Left colon (tissue), 2 donors: ENCODE measurements around the gene NHERF1. TPM values are rescaled to one million over a fixed set of nuclear protein-coding genes. Genes with fewer than 3 reads are reported as not detected.

Source experiments
- ATAC-seq: fragments of 200-7000 bp; cut with Tn5 transposase; one replicate; pipeline ENCODE4 v1.9.1; 2020; ENCODE audit warnings: mild to moderate bottlenecking, moderate library complexity
- DNase-seq, 2 donors: peaks; one replicate each; pipeline ENCODE4 v3.0.0-alpha.2; 2020
- intact Hi-C, 2 donors: fragments of 100-400 bp; cut with DNase I in 1 of 2; cut with micrococcal nuclease in 1 of 2; formaldehyde crosslinking; loops; one replicate each; pipeline versions ENCODE4 v1.11.2 to v1.14.0; 2022; cut with DNase I, micrococcal nuclease
- total RNA-seq, 2 donors: library from RNA; stranded (reverse); fragmentation: NEBNext Ultra II Directional; extraction: Animal tissue kit (Norgen Biotek cat#: 25700); gene quantifications; one replicate each; pipeline ENCODE4 v1.2.1, GENCODE V29; 2021
- donor health status: DM: no; HTN: no; CAD: no.
- donor health status: DM: yes; HTN: yes; CAD: no.

NHERF1 gene
- total RNA-seq, 2 donors from 2014 or later = 186 to 256 TPM

DNA sequence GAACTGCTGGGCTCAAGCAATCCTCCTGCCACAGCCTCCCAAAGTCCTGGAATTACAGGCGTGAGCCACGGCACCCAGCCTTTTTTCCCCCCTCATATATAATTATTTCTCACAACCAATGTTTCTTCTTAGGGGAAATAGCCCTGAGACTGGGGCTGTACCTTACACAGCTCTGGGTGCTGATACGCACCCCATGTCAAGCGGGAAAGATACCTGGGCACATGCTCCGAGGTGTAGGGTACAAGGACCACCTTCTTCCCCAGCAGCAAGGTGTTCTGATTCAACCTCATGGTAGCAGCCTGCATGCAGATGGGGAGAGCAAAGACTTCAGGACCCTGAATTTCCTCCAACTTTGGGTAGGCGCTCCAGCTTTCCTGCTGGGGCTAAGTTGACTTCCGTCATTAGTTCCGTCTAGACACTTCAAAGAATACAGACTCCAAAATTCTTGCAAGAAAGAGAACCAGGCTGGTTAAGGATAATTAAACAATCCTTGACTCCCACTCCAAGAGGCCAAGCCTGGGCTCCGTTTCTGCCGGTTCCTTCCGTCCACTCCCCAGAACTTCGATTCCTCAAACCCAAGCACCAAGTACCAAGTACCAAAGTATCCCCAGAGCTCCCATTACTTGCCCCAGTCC is 27.1 kb downstream of the NHERF1 start:
- ATAC-seq = peak; percentile 4
- intact Hi-C loops = no loop called here
- DNase-seq = no peak

DNA sequence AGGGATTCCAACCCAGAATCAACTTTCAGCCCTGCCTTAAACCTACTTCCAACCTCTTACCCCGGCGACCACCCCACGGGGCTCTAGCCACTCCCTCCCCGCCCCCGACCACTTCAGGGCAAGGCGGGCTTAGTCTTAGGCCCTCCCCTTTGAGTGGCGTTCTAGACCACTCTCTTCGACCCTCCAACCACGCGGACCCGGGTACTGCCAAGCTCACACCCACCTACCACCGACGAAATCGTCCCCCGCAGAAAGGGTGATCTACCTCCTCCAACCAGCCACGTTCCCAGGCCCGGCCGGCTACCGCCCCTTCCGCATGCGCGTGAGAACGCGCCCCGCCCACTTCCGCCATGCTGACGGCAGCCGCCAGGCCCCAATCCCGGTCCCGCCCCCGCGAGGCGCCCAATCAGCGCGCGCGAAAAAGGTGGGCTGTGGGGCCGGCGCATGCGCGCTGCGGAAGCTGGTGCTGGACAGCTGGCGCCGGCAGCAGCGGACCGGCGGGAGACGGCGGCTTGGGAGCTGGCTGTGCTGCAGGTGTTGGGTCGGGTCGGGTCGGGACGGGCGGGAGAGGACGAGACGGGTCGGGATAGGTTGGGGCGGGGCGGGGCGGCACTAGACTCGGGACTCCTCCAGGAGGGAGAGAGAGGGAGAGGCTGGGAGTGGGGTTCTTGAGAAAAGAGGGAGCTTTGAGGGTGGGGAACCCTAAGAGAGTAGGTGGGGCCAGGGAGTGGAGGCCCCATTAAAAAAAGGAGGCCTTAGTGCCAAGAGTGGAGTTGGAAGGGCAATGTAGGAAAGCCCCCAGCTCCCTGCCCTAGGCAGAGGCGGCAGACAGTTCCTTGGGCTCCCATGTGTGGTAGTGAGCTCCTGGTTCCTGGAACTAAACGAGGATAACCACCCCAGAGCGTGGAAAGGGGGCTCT is 27.9 kb downstream of the NHERF1 start, which contains the start of gene NAT9:
NAT9 (minus strand) TSS at position 302 of the 919 bp plus-strand sequence. CDS start 647 bp downstream, outside the sequence.
- peak; percentile 93 for ATAC-seq
- intact Hi-C loops = no loop called here

DNA sequence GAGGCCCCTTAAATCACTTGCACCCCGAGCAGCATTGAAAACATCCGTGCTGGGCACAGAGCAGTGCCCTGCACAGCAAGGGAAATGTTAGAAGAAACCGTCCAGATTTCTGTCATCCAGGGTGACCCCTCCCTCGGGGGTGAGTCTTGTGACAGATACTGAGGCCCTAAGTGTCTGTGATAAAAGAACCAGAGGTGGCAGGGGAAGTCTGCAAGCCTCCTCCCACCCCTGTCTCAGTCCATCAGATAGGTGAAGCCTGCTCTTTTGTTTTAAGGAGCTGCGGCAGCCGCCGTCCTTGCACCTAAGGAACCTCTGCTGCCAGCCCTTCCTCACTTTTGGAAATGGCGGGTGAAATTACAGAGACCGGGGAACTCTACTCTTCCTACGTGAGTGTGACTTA is 28.6 kb downstream of the NHERF1 start:
- DNase-seq (no peak), ATAC-seq (no peak)
- intact Hi-C loops = no loop called here

More for the DNA sequence above, 27.9 kb downstream of the NHERF1 start, which contains the start of gene NAT9:
- DNase-seq = peak; percentile 96 to 100

GRCh38 chr17:74777901-74778515 is 29.6 kb downstream of the NHERF1 start:
- no peak for ATAC-seq
- DNase-seq = no peak
- intact Hi-C loops = no loop called here

DNA sequence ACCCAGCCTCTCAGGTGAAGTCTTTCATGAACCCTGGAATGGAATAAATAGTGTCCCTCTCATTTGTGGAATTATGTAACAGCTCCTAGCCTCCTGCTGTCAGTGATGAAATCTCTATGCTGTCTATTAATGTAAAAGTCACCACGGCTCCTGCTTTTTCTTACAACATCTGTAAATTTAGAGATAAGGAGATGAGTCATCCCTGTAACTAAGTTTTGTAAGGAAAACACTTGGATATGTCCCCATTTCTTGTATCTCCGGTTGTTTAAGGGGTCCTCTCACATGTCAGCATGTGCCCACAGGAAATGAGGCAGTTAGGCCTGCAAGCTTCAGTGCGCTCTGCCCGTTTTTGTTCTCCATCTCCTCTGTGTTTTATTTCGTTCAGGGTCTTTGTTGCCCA is 30.5 kb downstream of the NHERF1 start:
- DNase-seq = no peak
- ATAC-seq = no peak
- intact Hi-C loops = no loop called here

- intact Hi-C loops = no loop called here
- no peak for DNase-seq
- ATAC-seq = no peak
Observed at GRCh38 chr17:74779501-74779900, 31.1 kb downstream of the NHERF1 start.

- intact Hi-C loops = no loop called here
- DNase-seq (peak; percentile 48 to 57), ATAC-seq (no peak)
Observed at GRCh38 chr17:74779948-74780400, 31.5 kb downstream of the NHERF1 start.

- DNase-seq (no peak), ATAC-seq (peak; percentile 19)
- intact Hi-C loops = no loop called here
Observed at GRCh38 chr17:74780443-74781238, 32.2 kb downstream of the NHERF1 start.

DNA sequence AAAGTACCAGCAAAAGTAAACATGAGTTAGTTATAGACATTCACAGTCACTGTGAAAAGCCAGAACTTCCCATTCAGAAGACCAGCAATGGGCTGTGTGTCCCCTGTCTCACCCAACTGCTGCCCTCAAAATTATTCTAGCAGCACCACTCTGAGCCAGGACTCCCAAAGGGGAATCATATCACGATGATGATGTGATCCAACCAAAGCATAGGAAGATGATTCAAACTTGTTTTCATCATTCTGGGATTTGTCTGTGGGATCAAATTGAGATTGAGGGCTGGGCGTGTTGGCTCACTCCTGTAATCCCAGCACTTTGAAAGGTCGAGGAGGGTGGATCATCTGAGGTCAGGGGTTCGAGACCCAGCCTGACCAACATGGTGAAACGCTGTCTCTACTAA is 34.1 kb downstream of the NHERF1 start:
- intact Hi-C loops = no loop called here
- DNase-seq (no peak), ATAC-seq (no peak)

DNA sequence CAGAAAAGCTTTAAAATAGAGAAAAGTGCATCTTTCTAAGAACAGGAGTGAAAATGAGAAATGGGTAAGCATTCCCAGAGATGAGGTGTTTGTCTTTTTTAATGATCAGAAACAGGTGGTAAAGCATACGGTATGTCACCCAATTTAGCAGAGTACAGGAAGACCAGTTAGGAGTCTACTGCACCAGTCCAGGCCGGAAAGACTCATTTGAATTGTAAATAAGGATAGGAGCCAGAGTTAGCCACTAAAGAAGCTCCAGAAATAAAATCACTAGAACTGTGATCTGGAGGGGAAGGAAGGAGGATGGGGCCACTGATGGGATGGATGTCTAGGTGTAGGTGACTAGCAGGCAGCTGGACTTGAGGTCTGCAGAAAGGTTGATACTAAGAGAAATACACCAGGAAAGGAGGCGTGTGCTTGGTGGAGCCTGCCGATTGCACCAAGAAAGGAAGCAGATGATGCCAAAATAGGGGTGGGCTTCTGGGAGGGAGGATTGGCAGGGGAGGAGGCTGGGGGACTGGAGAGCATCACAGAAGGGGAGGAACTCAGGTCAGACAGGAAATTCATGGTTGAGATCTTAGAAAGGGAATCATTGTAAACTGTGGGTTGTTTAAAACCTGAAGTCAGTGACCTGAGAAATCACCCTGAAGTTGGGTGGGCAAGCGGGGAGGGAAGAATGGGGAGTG is 35.8 kb downstream of the NHERF1 start:
- intact Hi-C loops = no loop called here
- ATAC-seq (no peak), DNase-seq (no peak)

DNA sequence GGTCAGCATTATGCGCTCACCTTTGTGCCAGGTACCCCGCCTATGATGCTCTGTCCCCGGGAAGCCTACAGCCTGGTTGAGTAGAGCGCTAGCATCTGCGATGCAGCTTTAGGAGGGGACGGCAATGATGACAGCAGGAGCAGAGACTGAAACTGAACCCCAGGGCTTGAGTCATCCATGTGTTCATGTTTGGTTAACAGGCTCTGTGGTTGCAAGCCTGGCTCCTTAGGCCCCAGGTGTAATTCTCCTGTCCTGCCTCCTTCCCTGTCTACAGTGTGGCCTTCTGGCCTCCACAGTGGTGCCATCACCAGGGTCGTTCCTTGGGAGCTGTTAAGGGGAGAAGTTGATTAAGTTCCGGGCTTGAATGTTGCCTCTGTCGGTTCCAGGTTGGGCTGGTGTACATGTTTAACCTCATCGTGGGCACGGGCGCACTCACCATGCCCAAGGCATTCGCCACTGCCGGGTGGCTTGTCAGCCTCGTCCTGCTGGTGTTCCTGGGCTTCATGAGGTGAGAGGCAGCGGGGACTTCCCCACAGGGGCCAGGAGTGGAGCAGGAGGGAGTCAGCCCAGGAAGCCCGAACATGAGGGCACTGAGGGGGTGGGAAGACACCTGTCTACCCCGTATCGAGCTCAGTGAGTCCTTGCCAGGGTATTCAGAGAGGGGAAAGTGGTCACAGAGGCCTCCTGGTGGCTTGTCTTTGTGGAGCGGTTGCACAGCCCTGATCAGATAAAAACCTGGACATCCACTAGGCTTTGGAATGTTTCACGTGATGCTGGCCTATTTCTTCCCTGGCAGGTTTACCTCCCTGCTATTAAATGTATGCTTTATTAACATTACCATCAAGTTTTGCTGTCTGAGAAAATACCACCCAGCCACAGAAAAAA is 36.9 kb downstream of the NHERF1 start:
- DNase-seq (no peak), ATAC-seq (no peak)
- intact Hi-C loops = no loop called here

DNA sequence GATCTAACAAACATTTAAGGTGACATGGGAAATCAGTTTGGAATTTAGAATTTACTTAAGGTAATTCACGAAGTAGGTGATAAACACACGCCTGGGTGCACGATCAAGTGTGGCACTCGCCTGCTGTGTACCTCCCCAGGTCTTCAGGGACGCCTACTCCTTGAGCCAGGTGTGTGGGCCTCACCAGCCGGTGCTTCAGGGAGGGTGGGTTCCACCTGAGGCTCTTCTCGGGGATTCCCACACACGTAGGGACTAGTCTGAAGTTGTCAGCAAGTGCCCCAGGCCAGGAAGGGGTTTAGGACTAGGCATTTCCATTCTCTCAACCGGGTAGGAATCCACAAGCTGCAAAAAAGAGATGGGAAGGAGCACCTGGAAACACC is 37.5 kb downstream of the NHERF1 start:
- DNase-seq (no peak), ATAC-seq (no peak)
- intact Hi-C loops = no loop called here

GRCh38 chr17:74786431-74787055 is 38.1 kb downstream of the NHERF1 start:
- no peak for DNase-seq
- intact Hi-C loops = no loop called here
- ATAC-seq = no peak

DNA sequence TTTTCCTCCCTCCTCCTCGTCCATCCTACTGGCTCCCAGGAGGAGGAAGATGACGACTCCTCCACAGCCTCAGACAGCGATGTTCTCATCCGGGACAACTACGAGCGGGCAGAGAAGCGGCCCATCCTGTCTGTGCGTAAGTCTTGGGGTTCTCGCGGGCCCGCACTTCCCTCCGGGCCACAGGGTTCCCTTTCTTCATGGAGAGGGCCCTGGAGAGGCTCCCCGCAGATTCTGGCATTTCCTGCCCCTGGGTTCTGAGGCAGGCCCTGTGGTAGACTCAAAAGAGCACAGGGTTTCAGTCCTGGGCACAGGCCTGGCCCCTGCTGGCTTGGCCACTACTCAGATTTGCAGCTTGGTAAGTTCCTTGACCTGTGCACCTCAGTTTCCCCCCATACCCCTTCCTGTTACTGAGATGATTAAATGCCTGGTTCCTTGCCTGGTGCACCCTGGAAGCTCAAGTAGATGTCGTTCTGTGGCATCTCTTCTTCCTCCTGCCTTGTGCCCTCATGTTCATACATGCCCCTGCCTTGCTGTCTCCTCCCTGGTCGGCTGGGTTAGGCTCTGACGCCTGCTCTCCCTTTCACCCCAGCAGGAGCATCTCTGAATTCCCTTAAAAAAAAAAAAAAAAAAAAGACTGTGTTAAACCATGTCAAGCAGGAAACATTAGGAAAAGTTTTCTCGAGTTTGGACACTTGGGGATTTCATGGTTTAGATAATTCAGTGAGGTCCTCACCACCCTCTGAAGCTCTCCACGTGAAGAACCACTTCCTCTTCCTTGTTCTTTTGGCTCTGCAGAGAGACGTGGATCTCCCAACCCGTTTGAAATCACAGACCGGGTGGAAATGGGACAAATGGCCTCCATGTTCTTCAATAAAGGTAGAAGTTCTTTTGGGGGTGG is 42.0 kb downstream of the NHERF1 start:
- ATAC-seq (no peak), DNase-seq (no peak)
- intact Hi-C loops = loop anchor here (5.0 to 10.0 kb wide), 2 partner anchors 72 to 74 kb away; no protein-coding TSS in a partner anchor

DNA sequence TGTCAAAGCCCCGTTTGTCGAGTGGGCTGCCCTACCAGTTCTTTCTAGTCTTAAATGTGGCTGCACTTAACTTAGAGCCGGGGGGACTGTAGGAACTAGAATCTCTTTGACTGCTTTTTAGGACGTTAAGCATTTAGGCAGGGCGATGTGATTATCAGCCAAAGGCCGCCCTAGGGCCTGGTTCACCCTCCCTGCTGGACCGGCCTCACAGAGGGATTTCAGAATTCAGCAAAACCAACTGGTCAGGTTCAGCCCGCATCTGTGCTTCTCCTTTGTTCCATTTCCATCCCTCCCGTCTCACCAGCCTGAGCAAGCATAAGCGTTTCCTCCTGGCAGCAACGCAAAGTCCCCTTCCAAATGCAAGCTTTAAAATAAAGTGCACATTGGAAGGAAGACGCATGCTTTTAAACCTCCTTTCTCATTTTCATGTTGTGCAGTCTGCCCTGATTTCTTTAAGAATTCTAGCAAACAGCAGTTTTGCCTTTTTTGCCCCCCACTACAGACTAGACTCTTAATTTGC is 44.2 kb downstream of the NHERF1 start:
- DNase-seq = no peak
- intact Hi-C loops = loop anchor here (5.0 to 10.0 kb wide), 2 partner anchors 70 to 72 kb away; no protein-coding TSS in a partner anchor
- no peak for ATAC-seq
